ENCODE measurements around the gene IPO9.
"Not testable (repeated sequence)": the region's sequence is repeated elsewhere in the genome, so short reads cannot be mapped to it uniquely, and the experiment has no call there.

IPO9 gene

GRCh38 chr1:201809876-201810275, 19.1 kb upstream of the IPO9 start:
- DNase-seq (ENCODE audit: low spot score), result no peak

GRCh38 chr1:201810466-201811216, 18.3 kb upstream of the IPO9 start:
- DNase-seq (ENCODE audit: low spot score), result no peak

- no peak for DNase-seq (ENCODE audit: low spot score)
Observed at GRCh38 chr1:201813226-201813625, 15.7 kb upstream of the IPO9 start.

- DNase-seq (ENCODE audit: low spot score), result no peak
Observed at GRCh38 chr1:201816309-201816854, 12.6 kb upstream of the IPO9 start.

- no peak for DNase-seq (ENCODE audit: low spot score)
Observed at GRCh38 chr1:201818971-201819750, 9.8 kb upstream of the IPO9 start.

GRCh38 chr1:201820413-201820812, 8.5 kb upstream of the IPO9 start:
- no peak for DNase-seq (ENCODE audit: low spot score)

GRCh38 chr1:201825245-201825644, 3.7 kb upstream of the IPO9 start:
- DNase-seq (ENCODE audit: low spot score), result no peak

GRCh38 chr1:201826830-201827229, 2.1 kb upstream of the IPO9 start:
- DNase-seq (ENCODE audit: low spot score), result peak; percentile 19

- no peak for DNase-seq (ENCODE audit: low spot score)
Observed at GRCh38 chr1:201827321-201828216, 1.4 kb upstream of the IPO9 start.

GRCh38 chr1:201828217-201828819, 639 bp upstream of the IPO9 start:
- peak; percentile 24 for DNase-seq (ENCODE audit: low spot score)

GRCh38 chr1:201831371-201831770, 2.4 kb downstream of the IPO9 start:
- DNase-seq (ENCODE audit: low spot score), result no peak

GRCh38 chr1:201834621-201835020, 5.7 kb downstream of the IPO9 start:
- DNase-seq (ENCODE audit: low spot score), result no peak

- peak; percentile 33 for DNase-seq (ENCODE audit: low spot score)
Observed at GRCh38 chr1:201838381-201838780, 9.4 kb downstream of the IPO9 start.

GRCh38 chr1:201839089-201839488, 10.1 kb downstream of the IPO9 start:
- not testable (repeated sequence) for DNase-seq (ENCODE audit: low spot score)

GRCh38 chr1:201840055-201840454, 11.1 kb downstream of the IPO9 start:
- DNase-seq (ENCODE audit: low spot score), result no peak

- DNase-seq (ENCODE audit: low spot score), result no peak
Observed at GRCh38 chr1:201840490-201840889, 11.5 kb downstream of the IPO9 start.

- DNase-seq (ENCODE audit: low spot score), result no peak
Observed at GRCh38 chr1:201841265-201841912, 12.4 kb downstream of the IPO9 start.

GRCh38 chr1:201842472-201843027, 13.6 kb downstream of the IPO9 start:
- peak; percentile 19 for DNase-seq (ENCODE audit: low spot score)

- DNase-seq (ENCODE audit: low spot score), result no peak
Observed at GRCh38 chr1:201845331-201846083, 16.6 kb downstream of the IPO9 start.

- DNase-seq (ENCODE audit: low spot score), result no peak
Observed at GRCh38 chr1:201847150-201847549, 18.2 kb downstream of the IPO9 start.

All from GM03348 (cell line).